H9 (cell line): Measurements from ENCODE around the gene SOX21. TPM values are rescaled to one million over a fixed set of nuclear protein-coding genes. Genes with fewer than 3 reads are reported as not detected.

Experiments
- DNase-seq: peaks from one replicate; pipeline ENCODE4 v3.0.0-alpha.2; 2017
- H2AFZ ChIP-seq: one replicate; pipeline ENCODE4 v1.6.1; 2013; ENCODE audit warnings: mild to moderate bottlenecking, low read length, control low read depth, moderate library complexity
- H2AK5ac ChIP-seq: 2 replicates; pipeline ENCODE4 v1.6.1; 2013; ENCODE audit warnings: low read length, control low read depth, mixed read lengths; ENCODE audit not compliant: insufficient read length
- H2BK120ac ChIP-seq: one replicate; pipeline ENCODE4 v1.6.1; 2013; ENCODE audit warnings: low read depth, mild to moderate bottlenecking, low read length, control low read depth, inconsistent platforms; ENCODE audit not compliant: poor library complexity, severe bottlenecking
- H2BK12ac ChIP-seq: 2 replicates; pipeline ENCODE4 v1.6.1; 2013; ENCODE audit warnings: low read length, control low read depth, mixed read lengths, low read depth; ENCODE audit not compliant: insufficient read length
- H2BK15ac ChIP-seq: 2 replicates; pipeline ENCODE4 v1.6.1; 2013; ENCODE audit warnings: low read depth, low read length, control low read depth
- H2BK20ac ChIP-seq: one replicate; pipeline ENCODE4 v1.6.1; 2013; ENCODE audit warnings: low read depth, mild to moderate bottlenecking, low read length, control low read depth, inconsistent platforms; ENCODE audit not compliant: poor library complexity, severe bottlenecking
- H2BK5ac ChIP-seq: 2 replicates; pipeline ENCODE4 v1.6.1; 2013; ENCODE audit warnings: low read length, control low read depth, mixed read lengths; ENCODE audit not compliant: insufficient read length
- H3K14ac ChIP-seq: 2 replicates; pipeline ENCODE4 v1.6.1; 2013; ENCODE audit warnings: low read length, control low read depth; ENCODE audit not compliant: insufficient read depth
- H3K18ac ChIP-seq: 2 replicates; pipeline ENCODE4 v1.6.1; 2013; ENCODE audit warnings: low read depth, mild to moderate bottlenecking, mixed read lengths, low read length, control low read depth; ENCODE audit not compliant: insufficient read length
- H3K23ac ChIP-seq: 2 replicates; pipeline ENCODE4 v1.6.1; 2013; ENCODE audit warnings: low read length, control low read depth, mixed read lengths, low read depth; ENCODE audit not compliant: insufficient read length
- H3K23me2 ChIP-seq: 2 replicates; pipeline ENCODE4 v1.6.1; 2013; ENCODE audit warnings: low read depth, mild to moderate bottlenecking, mixed read lengths, low read length, control low read depth; ENCODE audit not compliant: insufficient read length, poor library complexity, severe bottlenecking
- H3K27ac ChIP-seq: 2 replicates; pipeline ENCODE4 v1.5.1; 2013; ENCODE audit warnings: low read length, control low read depth, mixed read lengths, low read depth; ENCODE audit not compliant: insufficient read length
- H3K27me3 ChIP-seq: 2 replicates; pipeline ENCODE4 v1.6.1; 2013; ENCODE audit warnings: low read length, control low read depth, inconsistent platforms; ENCODE audit not compliant: insufficient read depth
- H3K4ac ChIP-seq: 2 replicates; pipeline ENCODE4 v1.6.1; 2013; ENCODE audit warnings: low read depth, mild to moderate bottlenecking, control low read depth, inconsistent platforms, low read length, moderate library complexity
- H3K4me1 ChIP-seq: 2 replicates; pipeline ENCODE4 v1.6.1; 2013; ENCODE audit warnings: low read length, control low read depth, inconsistent platforms; ENCODE audit not compliant: insufficient read depth
- H3K4me2 ChIP-seq: 2 replicates; pipeline ENCODE4 v1.6.1; 2013; ENCODE audit warnings: low read length, control low read depth, mixed read lengths; ENCODE audit not compliant: insufficient read length, insufficient read depth
- H3K56ac ChIP-seq: 2 replicates; pipeline ENCODE4 v1.6.1; 2013; ENCODE audit warnings: low read depth, mild to moderate bottlenecking, mixed read lengths, low read length, control low read depth; ENCODE audit not compliant: insufficient read length
- H3K79me1 ChIP-seq: 2 replicates; pipeline ENCODE4 v1.6.1; 2013; ENCODE audit warnings: low read depth, mild to moderate bottlenecking, moderate library complexity, low read length, control low read depth, inconsistent platforms; ENCODE audit not compliant: insufficient read depth, poor library complexity, severe bottlenecking
- H3K79me2 ChIP-seq: 2 replicates; pipeline ENCODE4 v1.6.1; 2013; ENCODE audit warnings: low read length, control low read depth, inconsistent platforms; ENCODE audit not compliant: insufficient read depth
- H3K9ac ChIP-seq: 2 replicates; pipeline ENCODE4 v1.6.1; 2013; ENCODE audit warnings: low read length, control low read depth, mixed read lengths; ENCODE audit not compliant: insufficient read length; ENCODE audit errors: extremely low read depth
- H3K9me3 ChIP-seq: one replicate; pipeline ENCODE4 v1.6.1; 2013; ENCODE audit warnings: low read depth, low read length, inconsistent platforms; ENCODE audit not compliant: control insufficient read depth
- H3T11ph ChIP-seq: one replicate; pipeline ENCODE4 v1.6.1; 2013; ENCODE audit warnings: mild to moderate bottlenecking, low read length, control low read depth, inconsistent platforms
- H4K20me1 ChIP-seq: one replicate; pipeline ENCODE4 v1.6.1; 2013; ENCODE audit not compliant: control insufficient read depth, insufficient read length, insufficient read depth
- H4K5ac ChIP-seq: 2 replicates; pipeline ENCODE4 v1.6.1; 2013; ENCODE audit warnings: low read depth, mild to moderate bottlenecking, mixed read lengths, low read length, control low read depth; ENCODE audit not compliant: insufficient read length
- H4K8ac ChIP-seq: replicated peaks from 2 replicates; pipeline ENCODE4 v1.6.1; 2013; ENCODE audit warnings: low read length, control low read depth, mixed read lengths, low read depth; ENCODE audit not compliant: insufficient read length
- H4K91ac ChIP-seq: 2 replicates; pipeline ENCODE4 v1.6.1; 2013; ENCODE audit warnings: low read depth, mild to moderate bottlenecking, moderate library complexity, mixed read lengths, low read length, control low read depth; ENCODE audit not compliant: insufficient read length
- H3K27ac Mint-ChIP-seq, 3 experiments: 2 replicates in 2 of 3; 3 replicates in 1 of 3; pipeline ENCODE4 v1.8.0; 2020 to 2021; ENCODE audit warnings: mixed read lengths in 3 of 3, mild to moderate bottlenecking in 1 of 3, moderate library complexity in 1 of 3
- H3K27me3 Mint-ChIP-seq: 2 replicates; pipeline ENCODE4 v1.8.0; 2021; ENCODE audit warnings: low read depth, mild to moderate bottlenecking, moderate library complexity, mixed read lengths
- H3K36me3 Mint-ChIP-seq, 3 experiments: 2 replicates in 2 of 3; 3 replicates in 1 of 3; pipeline ENCODE4 v1.8.0; 2020 to 2021; ENCODE audit warnings: low read depth in 3 of 3, mixed read lengths in 3 of 3; ENCODE audit not compliant: insufficient read depth in 1 of 3
- H3K4me1 Mint-ChIP-seq, 2 experiments: 2 replicates each; pipeline ENCODE4 v1.8.0; 2020; ENCODE audit warnings: mixed read lengths in 2 of 2
- H3K4me3 Mint-ChIP-seq, 2 experiments: 2 replicates in 1 of 2; 3 replicates in 1 of 2; pipeline ENCODE4 v1.8.0; 2020 to 2021; ENCODE audit warnings: mild to moderate bottlenecking in 2 of 2, mixed read lengths in 2 of 2, moderate library complexity in 1 of 2
- H3K9me3 Mint-ChIP-seq, 2 experiments: 2 replicates in 1 of 2; 3 replicates in 1 of 2; pipeline ENCODE4 v1.8.0; 2020; ENCODE audit warnings: mild to moderate bottlenecking in 2 of 2, mixed read lengths in 2 of 2, moderate library complexity in 1 of 2
- CTCF ChIP-seq: fragments of 200-600 bp; sonication (generic); conservative IDR thresholded peaks from 3 replicates; pipeline ENCODE4 v1.8.0; 2021; ENCODE audit warnings: antibody characterized with exemption, mild to moderate bottlenecking
- WGBS: extraction: QIAGEN DNeasy Blood & Tissue Kit; methylation state at CpG from one replicate; pipeline ENCODE4 v1.1.7; 2013; ENCODE audit warnings: missing lambda C conversion rate, low lambda C conversion rate, mixed read lengths; ENCODE audit not compliant: insufficient read length; ENCODE audit errors: extremely low coverage; 5-methylcytosine and 5-hydroxymethylcytosine counted together
- total RNA-seq: library from RNA; stranded (reverse); gene quantifications from 2 replicates; pipeline ENCODE4 v1.2.1, GENCODE V29; 2021

SOX21 gene
- total RNA-seq, 1 experiment from 2014 or later = 38.4 TPM

DNA sequence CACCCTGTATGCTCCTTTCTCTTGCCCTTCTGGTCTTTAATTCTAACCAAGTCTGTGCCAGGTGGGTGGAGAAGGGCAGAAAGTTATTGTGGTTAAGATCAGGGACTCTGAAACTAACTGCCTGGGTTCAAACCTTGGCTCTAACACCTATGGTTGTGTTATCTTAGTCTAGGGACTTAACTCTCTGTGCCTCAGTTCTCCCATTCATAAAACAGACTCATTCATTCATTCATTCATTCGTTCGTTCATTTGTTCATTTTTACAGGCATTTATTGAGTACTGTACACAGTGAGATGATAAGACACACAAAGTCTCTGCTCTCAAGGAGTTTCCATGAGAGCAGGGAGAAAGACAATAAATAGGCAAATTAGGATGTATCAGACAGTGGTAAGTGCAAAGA lies 30.1 kb downstream of the SOX21 start:
- H3K56ac ChIP-seq = no peak overlapping the region
- H3K14ac ChIP-seq = no peak overlapping the region
- no peak overlapping the region for H3K9ac ChIP-seq
- no peak overlapping the region for H3K4me2 ChIP-seq
- H2BK20ac ChIP-seq = no peak overlapping the region
- no peak overlapping the region for H4K8ac ChIP-seq
- no peak overlapping the region for H2BK5ac ChIP-seq
- no peaks in the 10 kb centered on the region for H3K79me1 ChIP-seq
- H3K23me2 ChIP-seq = no peaks in the 10 kb centered on the region
- H2BK12ac ChIP-seq = no peak overlapping the region
- no peak for TF ChIP-seq CTCF
- no peaks in the 10 kb centered on the region; the same call in 1 of the 2 replicates for H3K4me1 ChIP-seq
- no peak overlapping the region for H2AK5ac ChIP-seq
- Mint-ChIP-seq H3K27ac (no peak overlapping the region), H3K36me3 (no peaks in the 10 kb centered on the region), H3K9me3 (no peaks in the 10 kb centered on the region), H3K4me3 (no peak overlapping the region), H3K27me3 (peaks cover 13% of the 10 kb centered on the region), H3K4me1 (peaks cover 16 to 18% of the 10 kb centered on the region in 2 experiments)
- no peak overlapping the region for H4K5ac ChIP-seq
- no peak overlapping the region for H2BK15ac ChIP-seq
- no CpG with 5 or more reads among the region's 2 CpGs for WGBS
- no peak overlapping the region for H3T11ph ChIP-seq
- no peaks in the 10 kb centered on the region for H4K20me1 ChIP-seq
- H2AFZ ChIP-seq = no peak overlapping the region
- DNase-seq = no peak
- no peaks in the 10 kb centered on the region for H3K79me2 ChIP-seq
- H3K18ac ChIP-seq = no peak overlapping the region
- no peak overlapping the region for H3K27ac ChIP-seq
- no peak overlapping the region for H3K23ac ChIP-seq
- no peak overlapping the region for H4K91ac ChIP-seq
- no peaks in the 10 kb centered on the region for H3K9me3 ChIP-seq
- 0 out of 2 replicates have a peak, but pooled peaks cover 2% of the 10 kb centered on the region for H3K27me3 ChIP-seq
- no peak overlapping the region for H3K4ac ChIP-seq
- H2BK120ac ChIP-seq = no peak overlapping the region
